HL-60 (cell line): ENCODE data around the gene TMPRSS4.

Experiments
- DNase-seq, 2 experiments: peaks; one replicate each; pipeline ENCODE4 v3.0.0-alpha.2; 2010 to 2020; ENCODE audit warnings: low read depth in 1 of 2, low spot score in 1 of 2
- H3K27ac ChIP-seq: fragments of 250-450 bp; sonication (Bioruptor Pico); replicated peaks from 2 replicates; pipeline ENCODE4 v1.5.1; 2020; ENCODE audit warnings: mild to moderate bottlenecking, moderate library complexity
- H3K27me3 ChIP-seq: fragments of 250-450 bp; sonication (Bioruptor Pico); 2 replicates; pipeline ENCODE4 v1.5.1; 2021; ENCODE audit warnings: mild to moderate bottlenecking, moderate library complexity; ENCODE audit not compliant: insufficient read depth, poor library complexity, severe bottlenecking
- H3K4me3 ChIP-seq: replicated peaks from 2 replicates; pipeline ENCODE4 v1.5.1; 2011; ENCODE audit warnings: mild to moderate bottlenecking, control low read depth, low read length; ENCODE audit not compliant: insufficient read depth
- GABPA ChIP-seq: IDR thresholded peaks from 2 replicates; pipeline ENCODE4 v1.6.1; 2012; ENCODE audit warnings: low read depth
- POLR2AphosphoS5 ChIP-seq: IDR thresholded peaks from 2 replicates; pipeline ENCODE4 v1.6.1; 2012; ENCODE audit warnings: low read depth
- SPI1 ChIP-seq: IDR thresholded peaks from 2 replicates; pipeline ENCODE4 v1.6.1; 2012; ENCODE audit warnings: low read depth, mild to moderate bottlenecking, borderline replicate concordance
- TF ChIP-seq, protein P1 (sequence below): IDR thresholded peaks from one replicate; pipeline ENCODE4 v1.5.1; 2011; ENCODE audit warnings: low read length, control low read depth, inconsistent platforms; ENCODE audit not compliant: insufficient read depth
- TF ChIP-seq, protein P2 (sequence below): IDR thresholded peaks from 2 replicates; pipeline ENCODE4 v1.6.1; 2012; ENCODE audit warnings: low read depth; ENCODE audit not compliant: insufficient replicate concordance

TMPRSS4 gene

DNA sequence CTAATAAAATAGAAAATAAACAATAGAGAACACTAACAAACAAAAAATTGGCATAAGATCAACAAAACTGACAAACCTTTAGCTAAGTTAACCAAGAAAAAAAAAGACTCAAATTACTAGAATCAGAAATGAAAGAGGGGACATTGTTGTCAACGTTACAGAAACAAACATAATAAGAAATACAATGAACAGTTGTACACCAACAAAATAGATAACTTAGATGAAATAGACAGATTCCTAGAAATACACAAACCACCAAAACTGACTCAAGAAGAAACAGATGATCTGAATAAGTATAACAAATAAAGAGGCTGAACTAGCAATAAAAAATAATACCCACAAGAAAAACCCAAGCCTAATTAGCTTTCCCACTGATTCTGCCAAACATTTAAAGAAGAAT is 34.7 kb upstream of the TMPRSS4 start:
- TF ChIP-seq, protein P1, sequence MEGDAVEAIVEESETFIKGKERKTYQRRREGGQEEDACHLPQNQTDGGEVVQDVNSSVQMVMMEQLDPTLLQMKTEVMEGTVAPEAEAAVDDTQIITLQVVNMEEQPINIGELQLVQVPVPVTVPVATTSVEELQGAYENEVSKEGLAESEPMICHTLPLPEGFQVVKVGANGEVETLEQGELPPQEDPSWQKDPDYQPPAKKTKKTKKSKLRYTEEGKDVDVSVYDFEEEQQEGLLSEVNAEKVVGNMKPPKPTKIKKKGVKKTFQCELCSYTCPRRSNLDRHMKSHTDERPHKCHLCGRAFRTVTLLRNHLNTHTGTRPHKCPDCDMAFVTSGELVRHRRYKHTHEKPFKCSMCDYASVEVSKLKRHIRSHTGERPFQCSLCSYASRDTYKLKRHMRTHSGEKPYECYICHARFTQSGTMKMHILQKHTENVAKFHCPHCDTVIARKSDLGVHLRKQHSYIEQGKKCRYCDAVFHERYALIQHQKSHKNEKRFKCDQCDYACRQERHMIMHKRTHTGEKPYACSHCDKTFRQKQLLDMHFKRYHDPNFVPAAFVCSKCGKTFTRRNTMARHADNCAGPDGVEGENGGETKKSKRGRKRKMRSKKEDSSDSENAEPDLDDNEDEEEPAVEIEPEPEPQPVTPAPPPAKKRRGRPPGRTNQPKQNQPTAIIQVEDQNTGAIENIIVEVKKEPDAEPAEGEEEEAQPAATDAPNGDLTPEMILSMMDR = no peak
- TF ChIP-seq POLR2AphosphoS5 (no peak), SPI1 (no peak), GABPA (no peak)
- TF ChIP-seq, protein P2, sequence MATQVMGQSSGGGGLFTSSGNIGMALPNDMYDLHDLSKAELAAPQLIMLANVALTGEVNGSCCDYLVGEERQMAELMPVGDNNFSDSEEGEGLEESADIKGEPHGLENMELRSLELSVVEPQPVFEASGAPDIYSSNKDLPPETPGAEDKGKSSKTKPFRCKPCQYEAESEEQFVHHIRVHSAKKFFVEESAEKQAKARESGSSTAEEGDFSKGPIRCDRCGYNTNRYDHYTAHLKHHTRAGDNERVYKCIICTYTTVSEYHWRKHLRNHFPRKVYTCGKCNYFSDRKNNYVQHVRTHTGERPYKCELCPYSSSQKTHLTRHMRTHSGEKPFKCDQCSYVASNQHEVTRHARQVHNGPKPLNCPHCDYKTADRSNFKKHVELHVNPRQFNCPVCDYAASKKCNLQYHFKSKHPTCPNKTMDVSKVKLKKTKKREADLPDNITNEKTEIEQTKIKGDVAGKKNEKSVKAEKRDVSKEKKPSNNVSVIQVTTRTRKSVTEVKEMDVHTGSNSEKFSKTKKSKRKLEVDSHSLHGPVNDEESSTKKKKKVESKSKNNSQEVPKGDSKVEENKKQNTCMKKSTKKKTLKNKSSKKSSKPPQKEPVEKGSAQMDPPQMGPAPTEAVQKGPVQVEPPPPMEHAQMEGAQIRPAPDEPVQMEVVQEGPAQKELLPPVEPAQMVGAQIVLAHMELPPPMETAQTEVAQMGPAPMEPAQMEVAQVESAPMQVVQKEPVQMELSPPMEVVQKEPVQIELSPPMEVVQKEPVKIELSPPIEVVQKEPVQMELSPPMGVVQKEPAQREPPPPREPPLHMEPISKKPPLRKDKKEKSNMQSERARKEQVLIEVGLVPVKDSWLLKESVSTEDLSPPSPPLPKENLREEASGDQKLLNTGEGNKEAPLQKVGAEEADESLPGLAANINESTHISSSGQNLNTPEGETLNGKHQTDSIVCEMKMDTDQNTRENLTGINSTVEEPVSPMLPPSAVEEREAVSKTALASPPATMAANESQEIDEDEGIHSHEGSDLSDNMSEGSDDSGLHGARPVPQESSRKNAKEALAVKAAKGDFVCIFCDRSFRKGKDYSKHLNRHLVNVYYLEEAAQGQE = no peak
- H3K4me3 ChIP-seq = no peak overlapping the region
- H3K27ac ChIP-seq = no peak overlapping the region
- no peaks in the 10 kb centered on the region for H3K27me3 ChIP-seq
- no peak for DNase-seq

DNA sequence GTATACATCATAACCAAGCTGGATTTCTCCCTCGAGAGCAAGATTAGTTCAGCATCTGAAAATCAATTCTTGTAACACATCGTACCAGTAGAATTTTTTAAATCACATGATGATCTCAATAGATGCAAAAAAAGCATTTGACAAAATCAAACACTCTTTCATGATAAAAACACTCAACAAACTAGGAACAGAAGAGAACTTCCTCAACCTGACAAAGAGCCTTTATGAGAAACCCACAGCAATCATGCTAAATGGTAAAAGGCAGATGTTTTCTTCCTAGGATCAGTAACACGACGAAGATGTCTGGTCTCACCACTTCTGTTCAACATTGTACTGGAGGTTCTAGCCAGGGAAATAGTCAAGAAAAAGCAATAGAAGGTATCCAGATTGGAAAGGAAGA is 34.1 kb upstream of the TMPRSS4 start:
- Histone ChIP-seq H3K27ac (no peak overlapping the region), H3K4me3 (no peak overlapping the region), H3K27me3 (no peaks in the 10 kb centered on the region)
- DNase-seq = no peak
- TF ChIP-seq POLR2AphosphoS5 = no peak
- TF ChIP-seq, protein P2 = no peak
- TF ChIP-seq, protein P1 = no peak
- TF ChIP-seq GABPA = no peak

DNA sequence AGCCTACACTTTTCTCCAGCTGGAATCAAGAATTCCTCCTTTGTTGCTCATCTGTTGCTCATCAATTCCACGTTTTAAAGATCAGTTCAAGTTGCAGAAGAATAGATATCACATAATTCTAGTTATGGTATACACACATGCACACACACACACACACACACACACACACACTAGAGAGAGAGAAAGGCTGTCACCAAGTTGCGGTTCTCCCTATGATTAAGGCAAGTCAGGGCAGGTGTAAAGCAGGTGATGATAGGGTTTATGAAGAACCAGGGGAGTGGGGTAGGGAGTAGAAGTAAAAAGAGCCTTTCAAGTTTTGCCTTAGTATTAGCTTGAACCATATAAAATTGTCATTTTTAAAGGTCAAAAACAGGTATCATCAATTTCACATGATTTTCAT is 31.7 kb upstream of the TMPRSS4 start:
- no peaks in the 10 kb centered on the region for H3K27me3 ChIP-seq
- H3K4me3 ChIP-seq = no peak overlapping the region
- H3K27ac ChIP-seq = no peak overlapping the region
- TF ChIP-seq, protein P2 = no peak
- TF ChIP-seq GABPA (no peak), SPI1 (no peak), POLR2AphosphoS5 (no peak)
- TF ChIP-seq, protein P1 = no peak
- DNase-seq = no peak
